ENCODE results near the gene RABL3. TPM values are rescaled to one million over a fixed set of nuclear protein-coding genes. Genes with fewer than 3 reads are reported as not detected.

The RABL3 gene
- total RNA-seq, 1 donor from 2014 or later: 25.0 TPM

- no peaks in the 10 kb centered on the region for H3K36me3 ChIP-seq
- H3F3A ChIP-seq (ENCODE audit: low read depth): no peaks in the 10 kb centered on the region
- H3K9me3 ChIP-seq (ENCODE audit: low read depth): no peaks in the 10 kb centered on the region
- no peak overlapping the region for H3K4me3 ChIP-seq
- Mint-ChIP-seq H3K27me3 (ENCODE audit: insufficient read depth, low read depth) (no peaks in the 10 kb centered on the region), H3K9me3 (no peaks in the 10 kb centered on the region), H3K4me3 (no peak overlapping the region), H3K36me3 (peaks cover 8% of the 10 kb centered on the region), H3K4me1 (peaks cover 7% of the 10 kb centered on the region), H3K27ac (no peak overlapping the region)
- H3K27me3 ChIP-seq: no peaks in the 10 kb centered on the region
- no peak overlapping the region for H3K4me2 ChIP-seq
- H3K79me2 ChIP-seq (ENCODE audit: low read depth): peaks cover 82% of the 10 kb centered on the region
- H3K9ac ChIP-seq: no peak overlapping the region
- no peaks in the 10 kb centered on the region for H3K4me1 ChIP-seq
- H4K20me1 ChIP-seq (ENCODE audit: low read depth): peaks cover 21% of the 10 kb centered on the region
- H2AFZ ChIP-seq (replicated peaks): no peak overlapping the region
- no peak overlapping the region for H3K27ac ChIP-seq
- TF ChIP-seq, protein P1, sequence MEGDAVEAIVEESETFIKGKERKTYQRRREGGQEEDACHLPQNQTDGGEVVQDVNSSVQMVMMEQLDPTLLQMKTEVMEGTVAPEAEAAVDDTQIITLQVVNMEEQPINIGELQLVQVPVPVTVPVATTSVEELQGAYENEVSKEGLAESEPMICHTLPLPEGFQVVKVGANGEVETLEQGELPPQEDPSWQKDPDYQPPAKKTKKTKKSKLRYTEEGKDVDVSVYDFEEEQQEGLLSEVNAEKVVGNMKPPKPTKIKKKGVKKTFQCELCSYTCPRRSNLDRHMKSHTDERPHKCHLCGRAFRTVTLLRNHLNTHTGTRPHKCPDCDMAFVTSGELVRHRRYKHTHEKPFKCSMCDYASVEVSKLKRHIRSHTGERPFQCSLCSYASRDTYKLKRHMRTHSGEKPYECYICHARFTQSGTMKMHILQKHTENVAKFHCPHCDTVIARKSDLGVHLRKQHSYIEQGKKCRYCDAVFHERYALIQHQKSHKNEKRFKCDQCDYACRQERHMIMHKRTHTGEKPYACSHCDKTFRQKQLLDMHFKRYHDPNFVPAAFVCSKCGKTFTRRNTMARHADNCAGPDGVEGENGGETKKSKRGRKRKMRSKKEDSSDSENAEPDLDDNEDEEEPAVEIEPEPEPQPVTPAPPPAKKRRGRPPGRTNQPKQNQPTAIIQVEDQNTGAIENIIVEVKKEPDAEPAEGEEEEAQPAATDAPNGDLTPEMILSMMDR (IDR thresholded peaks at IDR 0.05): no peak
- TF ChIP-seq EZH2phosphoT487 (IDR thresholded peaks at IDR 0.05) (no peak), EZH2 (IDR thresholded peaks at IDR 0.05) (no peak)
- no peak for DNase-seq (ENCODE audit: low spot score)
Observed at GRCh38 chr3:120767106-120767505, 24.8 kb upstream of the RABL3 start.

- H3K27ac ChIP-seq: no peak overlapping the region
- no peaks in the 10 kb centered on the region for H3K4me1 ChIP-seq
- TF ChIP-seq, protein P1 (IDR thresholded peaks at IDR 0.05): no peak
- TF ChIP-seq EZH2phosphoT487 (IDR thresholded peaks at IDR 0.05): no peak
- TF ChIP-seq EZH2 (IDR thresholded peaks at IDR 0.05): no peak
- H3K4me3 ChIP-seq: no peak overlapping the region
- H3K27me3 ChIP-seq: no peaks in the 10 kb centered on the region
- H3K9ac ChIP-seq: no peak overlapping the region
- Mint-ChIP-seq H3K4me1 (peaks cover 8% of the 10 kb centered on the region), H3K27me3 (ENCODE audit: insufficient read depth, low read depth) (no peaks in the 10 kb centered on the region), H3K4me3 (no peak overlapping the region), H3K36me3 (peaks cover 10% of the 10 kb centered on the region), H3K9me3 (no peaks in the 10 kb centered on the region), H3K27ac (no peak overlapping the region)
- H3K36me3 ChIP-seq: no peaks in the 10 kb centered on the region
- peaks cover 21% of the 10 kb centered on the region for H4K20me1 ChIP-seq (ENCODE audit: low read depth)
- H2AFZ ChIP-seq (replicated peaks): no peak overlapping the region
- H3K4me2 ChIP-seq: no peak overlapping the region
- H3K79me2 ChIP-seq (ENCODE audit: low read depth): peaks cover 87% of the 10 kb centered on the region
- no peaks in the 10 kb centered on the region for H3F3A ChIP-seq (ENCODE audit: low read depth)
- no peak for DNase-seq (ENCODE audit: low spot score)
- H3K9me3 ChIP-seq (ENCODE audit: low read depth): no peaks in the 10 kb centered on the region
Observed at GRCh38 chr3:120766576-120766975, 24.3 kb upstream of the RABL3 start.

DNA sequence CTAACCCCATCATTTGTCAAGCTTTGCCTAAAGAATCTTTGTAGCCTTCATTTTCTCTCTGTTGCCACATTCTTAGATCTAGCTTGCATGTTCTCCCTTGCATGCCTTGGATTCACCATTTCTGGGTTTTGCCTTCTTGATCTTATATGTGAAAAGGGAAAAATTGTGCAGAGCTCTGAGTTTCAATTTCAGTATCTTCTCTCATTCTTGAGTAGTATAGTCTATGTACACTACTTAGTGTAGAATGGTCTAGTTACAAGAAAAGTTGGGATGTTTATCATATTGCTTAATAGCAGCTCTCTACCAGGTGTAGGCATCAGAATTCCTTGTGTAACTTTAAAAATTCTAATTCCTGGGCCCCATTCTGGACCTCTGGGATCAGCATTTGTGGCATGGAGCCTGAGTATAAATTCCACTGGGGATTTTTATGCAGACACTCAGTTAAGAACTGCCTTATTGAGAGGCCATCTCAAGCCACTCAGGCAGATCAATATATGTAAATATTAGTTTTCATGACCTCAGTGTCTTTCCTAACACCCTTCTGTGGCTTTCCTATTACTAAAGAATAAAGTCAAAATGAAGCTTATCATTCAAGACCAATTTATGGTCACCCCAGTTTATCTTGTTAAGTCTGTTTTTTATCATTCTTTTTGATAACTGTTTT is 23.6 kb upstream of the RABL3 start:
- Mint-ChIP-seq H3K4me3 (no peak overlapping the region), H3K27me3 (ENCODE audit: insufficient read depth, low read depth) (no peaks in the 10 kb centered on the region), H3K4me1 (peaks cover 8% of the 10 kb centered on the region), H3K36me3 (peaks cover 11% of the 10 kb centered on the region), H3K27ac (no peak overlapping the region), H3K9me3 (no peaks in the 10 kb centered on the region)
- no peaks in the 10 kb centered on the region for H3F3A ChIP-seq (ENCODE audit: low read depth)
- peaks cover 92% of the 10 kb centered on the region for H3K79me2 ChIP-seq (ENCODE audit: low read depth)
- H4K20me1 ChIP-seq (ENCODE audit: low read depth): peaks cover 21% of the 10 kb centered on the region
- H3K9me3 ChIP-seq (ENCODE audit: low read depth): no peaks in the 10 kb centered on the region
- no peaks in the 10 kb centered on the region for H3K4me1 ChIP-seq
- H3K27me3 ChIP-seq: no peaks in the 10 kb centered on the region
- TF ChIP-seq EZH2 (IDR thresholded peaks at IDR 0.05): no peak
- TF ChIP-seq EZH2phosphoT487 (IDR thresholded peaks at IDR 0.05): no peak
- TF ChIP-seq, protein P1 (IDR thresholded peaks at IDR 0.05): no peak
- H3K36me3 ChIP-seq: no peaks in the 10 kb centered on the region
- no peak overlapping the region for H3K4me2 ChIP-seq
- no peak overlapping the region for H3K4me3 ChIP-seq
- H3K27ac ChIP-seq: no peak overlapping the region
- no peak for DNase-seq (ENCODE audit: low spot score)
- H3K9ac ChIP-seq: no peak overlapping the region
- H2AFZ ChIP-seq (replicated peaks): no peak overlapping the region

Measured in neural progenitor cell (in vitro differentiated cells).